HG02610 (cell line): ENCODE data around the gene KRT6C.

ENCODE experiments used
- ATAC-seq: cut with Tn5 transposase; IDR thresholded peaks from one replicate; pipeline ENCODE4 v1.9.1; 2021; ENCODE audit warnings: mild to moderate bottlenecking, moderate library complexity; ENCODE audit not compliant: unreplicated experiment

The KRT6C gene

GRCh38 chr12:52436000-52436827, 37.4 kb downstream of the KRT6C start:
- no peak for ATAC-seq

DNA sequence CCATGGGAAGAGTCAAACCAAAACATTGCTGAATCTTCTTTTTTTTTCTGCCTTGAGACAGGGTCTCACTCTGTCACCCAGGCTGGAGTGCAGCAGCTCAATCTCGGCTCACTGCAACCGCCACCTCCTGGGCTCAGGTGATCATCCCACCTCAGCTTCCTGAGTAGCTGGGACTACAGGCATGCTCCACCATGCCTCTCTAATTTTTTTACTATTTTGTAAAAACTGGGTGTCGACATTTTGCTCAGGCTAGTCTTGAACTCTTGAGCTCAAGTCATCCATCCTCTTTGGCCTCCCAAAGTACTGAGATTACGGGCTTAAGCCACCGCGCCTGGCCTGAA, 38.0 kb downstream of the KRT6C start:
- ATAC-seq, result no peak

- no peak for ATAC-seq
Measured at GRCh38 chr12:52434760-52435530, 38.7 kb downstream of the KRT6C start.

GRCh38 chr12:52434081-52434733, 39.4 kb downstream of the KRT6C start, which contains the start of gene KRT75:
TSS of gene KRT75 (minus strand) at chr12:52434371. CDS start at chr12:52434304, 67 bp downstream.
- no peak for ATAC-seq

- ATAC-seq, result no peak
Measured at GRCh38 chr12:52433501-52434080, 40.0 kb downstream of the KRT6C start.

GRCh38 chr12:52432559-52433207, 40.9 kb downstream of the KRT6C start:
- ATAC-seq, result no peak

- ATAC-seq, result no peak
Measured at GRCh38 chr12:52428121-52428520, 45.5 kb downstream of the KRT6C start.

DNA sequence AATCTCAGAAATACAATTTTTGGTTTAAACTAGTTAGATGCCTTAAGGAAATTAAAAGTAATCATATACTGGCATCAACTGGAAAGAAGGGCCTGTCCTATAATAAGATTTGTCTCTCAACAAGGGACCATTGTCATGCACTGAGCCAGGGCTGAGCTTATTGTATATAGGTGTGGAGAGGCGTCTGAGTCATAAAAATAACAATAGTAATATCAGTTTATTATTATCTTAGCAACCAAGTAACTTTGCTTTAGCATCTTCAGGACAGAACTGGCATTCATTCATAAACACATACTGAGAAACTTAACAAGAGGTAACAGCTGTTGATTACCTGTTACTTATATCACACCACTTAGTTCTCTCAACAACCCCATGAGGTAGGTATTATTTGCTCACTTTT, 46.5 kb downstream of the KRT6C start:
- ATAC-seq, result no peak

DNA sequence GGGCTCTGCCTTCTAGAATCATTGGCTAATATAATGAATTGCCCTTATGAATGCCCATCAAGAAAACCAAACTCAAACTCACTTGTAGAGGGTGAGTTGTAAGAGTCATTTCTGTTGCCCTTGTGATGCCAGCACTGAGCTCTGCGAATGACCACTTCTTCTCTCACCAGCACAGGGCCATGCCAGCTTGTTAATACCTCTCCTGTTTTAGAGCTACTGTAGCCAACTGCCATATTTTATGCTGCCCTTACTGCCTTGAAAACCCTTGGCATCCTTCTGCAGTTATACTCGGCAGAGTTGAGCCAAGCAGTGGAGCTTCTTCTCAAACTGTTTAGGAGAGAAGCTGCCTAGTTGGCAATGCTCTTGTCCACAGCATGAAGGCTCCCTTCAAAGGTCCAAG, 47.6 kb downstream of the KRT6C start:
- ATAC-seq, result no peak

GRCh38 chr12:52425466-52425865, 48.1 kb downstream of the KRT6C start:
- ATAC-seq, result no peak

DNA sequence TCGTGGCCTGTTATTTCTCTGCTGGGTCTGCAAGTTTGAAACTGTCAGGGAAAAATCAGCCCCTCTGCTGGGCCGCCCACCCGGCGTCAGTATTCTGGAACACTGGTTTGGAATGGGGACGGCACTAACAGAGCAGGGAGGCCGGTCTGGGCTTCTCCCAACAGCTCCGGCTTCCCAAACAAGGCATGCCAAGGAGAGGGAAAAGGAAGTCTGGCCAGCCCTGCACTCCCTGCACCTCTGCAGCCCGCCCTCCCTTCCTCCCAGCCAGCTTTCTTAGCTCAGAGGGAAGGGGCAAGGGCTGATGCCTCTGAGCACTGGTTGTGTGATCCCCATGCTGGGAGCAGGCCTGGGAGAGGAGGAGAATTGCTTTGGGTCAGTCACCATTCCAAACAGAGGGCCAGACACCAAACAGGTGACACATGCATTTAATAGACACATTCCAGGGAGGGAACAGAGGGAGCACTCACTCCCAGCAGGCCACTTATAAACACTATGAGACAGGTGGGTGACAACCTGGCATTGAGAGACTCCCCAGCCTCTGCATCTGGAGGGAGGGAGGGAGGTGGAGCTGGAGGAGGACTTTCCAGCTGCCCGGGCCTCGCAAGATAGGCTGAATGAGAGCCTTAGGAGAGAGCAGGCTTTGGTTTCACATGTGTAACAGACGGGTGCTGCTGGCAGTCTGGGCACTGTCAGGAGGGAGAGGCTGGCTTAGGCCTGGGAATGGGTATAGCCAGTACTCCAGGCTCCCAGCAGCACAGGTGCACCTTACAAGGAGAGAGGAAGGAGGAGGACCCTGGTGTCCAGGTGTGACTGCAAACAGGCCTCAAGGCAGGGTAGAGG, 49.7 kb downstream of the KRT6C start:
- ATAC-seq, result no peak

- ATAC-seq, result no peak
Measured at GRCh38 chr12:52423035-52423434, 50.6 kb downstream of the KRT6C start.

DNA sequence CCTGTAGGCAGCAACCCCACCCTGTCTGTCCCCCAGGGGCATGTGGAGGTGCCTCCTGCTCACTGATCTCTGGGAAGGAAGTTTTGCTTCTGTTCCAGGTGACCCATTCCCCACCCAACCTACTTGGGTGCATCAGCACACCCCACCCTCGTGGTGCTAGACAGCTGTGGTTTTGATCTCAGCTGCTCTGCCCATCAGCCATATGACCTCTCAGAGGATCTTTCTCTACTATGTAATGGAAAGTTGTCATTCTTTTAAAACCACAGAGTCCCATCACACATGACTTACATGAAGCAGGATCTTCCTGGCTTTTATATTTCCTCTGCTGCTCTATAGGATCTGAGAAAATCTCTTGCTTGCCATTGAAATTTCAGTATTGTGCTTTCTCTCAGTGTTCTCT, 53.9 kb downstream of the KRT6C start:
- no peak for ATAC-seq

DNA sequence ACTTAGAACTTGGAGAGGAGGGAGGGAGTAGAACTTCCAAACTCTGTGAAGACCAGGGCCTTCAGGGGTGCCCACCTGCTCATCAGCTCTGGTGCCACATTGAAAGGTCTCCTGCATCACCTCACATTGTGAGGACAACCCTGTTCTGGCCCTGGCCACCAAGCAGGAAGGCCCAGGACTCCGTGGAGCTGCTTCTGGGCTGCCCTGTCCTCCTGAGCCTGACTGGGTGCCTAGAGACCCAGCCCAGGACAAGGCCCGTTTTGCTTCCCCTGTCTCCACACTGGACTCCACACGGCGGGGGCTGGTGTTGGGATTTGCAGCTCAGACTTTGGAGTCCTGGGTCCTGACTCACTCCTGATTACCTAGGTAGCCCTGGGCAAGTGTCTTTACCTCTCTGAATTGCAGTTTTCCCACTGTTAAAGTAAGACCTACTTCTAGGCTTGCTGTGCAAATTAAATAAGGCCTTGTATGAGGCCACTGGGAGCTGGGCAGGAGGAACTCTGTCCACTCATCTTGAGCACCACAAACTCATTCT, 55.0 kb downstream of the KRT6C start:
- ATAC-seq, result no peak
